HCT116 (cell line): ENCODE results near the gene HIGD1A. TPM values are rescaled to one million over a fixed set of nuclear protein-coding genes. Genes with fewer than 3 reads are reported as not detected.

Experiments used
- ATAC-seq: fragments of 200-7000 bp; cut with Tn5 transposase; 2 replicates; pipeline ENCODE4 v1.9.1; 2020; ENCODE audit warnings: mild to moderate bottlenecking, moderate library complexity
- BruUV-seq: library from RNA; stranded (reverse); fragments of 400-500 nt; replicated peaks from 2 replicates; lab custom pipeline; 2021; lab: Mats Ljungman, UMichigan
- CTCF ChIA-PET: fragments of 300-600 bp; sonication (Branson Sonifier 250); formaldehyde crosslinking; loops from one replicate; lab custom pipeline; 2021; ENCODE audit warnings: antibody characterized with exemption; lab: Charles Lee
- POLR2A ChIA-PET: fragments of 300-600, 350-600 bp; sonication (Branson Sonifier 250); formaldehyde crosslinking; loops from one replicate; lab custom pipeline; 2021; ENCODE audit warnings: antibody characterized with exemption; lab: Charles Lee
- RAD21 ChIA-PET, 2 experiments: fragments of 300-600 bp; sonication (Branson Sonifier 250); formaldehyde crosslinking; loops; one replicate each; lab custom pipeline; 2023; ENCODE audit warnings: low total read pairs in 2 of 2; ENCODE audit not compliant: uncharacterized antibody in 2 of 2, unreplicated experiment in 2 of 2, low non-redundant PET in 1 of 2; lab: Charles Lee
- DNase-seq: peaks from one replicate; pipeline ENCODE4 v3.0.0-alpha.2; 2010; ENCODE audit warnings: low read depth, low spot score
- H2AFZ ChIP-seq: fragments of 200-600 bp; shearing (Covaris generic), sonication (generic); 2 replicates; pipeline ENCODE4 v1.6.1; 2017; ENCODE audit warnings: low read depth, mixed run types, mixed read lengths, antibody characterized with exemption, low read length; ENCODE audit not compliant: poor library complexity, severe bottlenecking
- H3K27ac ChIP-seq: 2 replicates; pipeline ENCODE4 v1.5.1; 2012; ENCODE audit warnings: low read depth, low read length
- H3K27me3 ChIP-seq: fragments of 200-600 bp; sonication (generic); 2 replicates; pipeline ENCODE4 v1.6.1; 2016; ENCODE audit warnings: mixed run types, low read length, mixed read lengths; ENCODE audit not compliant: insufficient read depth
- H3K36me3 ChIP-seq, 2 experiments: fragments of 200-500 bp in 1 of 2; fragments of 200-600 bp in 1 of 2; sonication (Bioruptor generic) in 1 of 2; sonication (generic) in 1 of 2; 2 replicates each; pipeline versions ENCODE4 v1.5.1 to v1.6.1; 2014 to 2016; ENCODE audit warnings: low read length in 2 of 2, inconsistent platforms in 1 of 2, mixed read lengths in 1 of 2, mixed run types in 1 of 2; ENCODE audit not compliant: insufficient read depth in 2 of 2, control insufficient read depth in 1 of 2
- H3K4me1 ChIP-seq, 2 experiments: fragments of 200-600 bp in 1 of 2; sonication (generic) in 1 of 2; 2 replicates each; pipeline versions ENCODE4 v1.5.1 to v1.6.1; 2012 to 2017; ENCODE audit warnings: low read length in 2 of 2, inconsistent platforms in 1 of 2, mild to moderate bottlenecking in 1 of 2, mixed read lengths in 1 of 2, mixed run types in 1 of 2, moderate library complexity in 1 of 2; ENCODE audit not compliant: insufficient read depth in 2 of 2, control insufficient read depth in 1 of 2
- H3K4me2 ChIP-seq: fragments of 200-600 bp; sonication (generic); 2 replicates; pipeline ENCODE4 v1.6.1; 2017; ENCODE audit warnings: mixed run types, low read length, mixed read lengths
- H3K4me3 ChIP-seq, 2 experiments: fragments of 200-600 bp in 1 of 2; sonication (generic) in 1 of 2; replicated peaks in 1 of 2; 2 replicates each; pipeline ENCODE4 v1.5.1; 2011 to 2016; ENCODE audit warnings: low read length in 2 of 2, control low read depth in 1 of 2, low read depth in 1 of 2, mild to moderate bottlenecking in 1 of 2, mixed read lengths in 1 of 2, mixed run types in 1 of 2
- H3K79me2 ChIP-seq: fragments of 200-600 bp; sonication (generic); 2 replicates; pipeline ENCODE4 v1.6.1; 2017; ENCODE audit warnings: mild to moderate bottlenecking, mixed run types, low read length, moderate library complexity, mixed read lengths; ENCODE audit not compliant: insufficient read depth
- H3K9ac ChIP-seq: fragments of 200-600 bp; sonication (generic); 2 replicates; pipeline ENCODE4 v1.6.1; 2016; ENCODE audit warnings: low read length, mixed read lengths
- H3K9me2 ChIP-seq: fragments of 200-600 bp; sonication (generic), shearing (Covaris generic); 2 replicates; pipeline ENCODE4 v1.6.1; 2017; ENCODE audit warnings: mixed run types, mild to moderate bottlenecking, moderate library complexity; ENCODE audit not compliant: insufficient read depth
- H3K9me3 ChIP-seq, 2 experiments: fragments of 200-500 bp in 1 of 2; fragments of 200-600 bp in 1 of 2; sonication (Bioruptor generic) in 1 of 2; sonication (generic) in 1 of 2; 2 replicates each; pipeline ENCODE4 v1.6.1; 2014 to 2017; ENCODE audit warnings: low read length in 2 of 2, mixed read lengths in 2 of 2, inconsistent platforms in 1 of 2, low read depth in 1 of 2, mild to moderate bottlenecking in 1 of 2, mixed run types in 1 of 2, moderate library complexity in 1 of 2; ENCODE audit not compliant: control insufficient read depth in 1 of 2, insufficient read depth in 1 of 2
- H4K20me1 ChIP-seq: fragments of 200-600 bp; sonication (generic), shearing (Covaris generic); 2 replicates; pipeline ENCODE4 v1.6.1; 2017; ENCODE audit warnings: mixed run types, mild to moderate bottlenecking, moderate library complexity; ENCODE audit not compliant: insufficient read depth
- ATF3 ChIP-seq: IDR thresholded peaks from 2 replicates; pipeline ENCODE4 v1.6.1; 2012
- CBX3 ChIP-seq: IDR thresholded peaks from 2 replicates; pipeline ENCODE4 v1.6.1; 2012; ENCODE audit warnings: low read depth
- CEBPB ChIP-seq: IDR thresholded peaks from 2 replicates; pipeline ENCODE4 v1.6.1; 2012; ENCODE audit warnings: low read depth
- ELF1 ChIP-seq: IDR thresholded peaks from 2 replicates; pipeline ENCODE4 v1.6.1; 2012; ENCODE audit warnings: low read depth, borderline replicate concordance
- EZH2 ChIP-seq: fragments of 200-600 bp; sonication (generic); IDR thresholded peaks from 2 replicates; pipeline ENCODE4 v1.6.1; 2017; ENCODE audit warnings: antibody characterized with exemption, mixed run types
- EZH2phosphoT487 ChIP-seq: fragments of 200-600 bp; IDR thresholded peaks from 2 replicates; pipeline ENCODE4 v1.6.1; 2018; ENCODE audit warnings: antibody characterized with exemption, borderline replicate concordance
- JUND ChIP-seq: IDR thresholded peaks from 2 replicates; pipeline ENCODE4 v1.6.1; 2012
- MAX ChIP-seq: IDR thresholded peaks from 2 replicates; pipeline ENCODE4 v1.6.1; 2012
- POLR2AphosphoS5 ChIP-seq: IDR thresholded peaks from 2 replicates; pipeline ENCODE4 v1.6.1; 2011; ENCODE audit warnings: mild to moderate bottlenecking, low read depth, low read length, moderate library complexity
- RAD21 ChIP-seq: IDR thresholded peaks from 2 replicates; pipeline ENCODE4 v1.6.1; 2012; ENCODE audit warnings: low read depth, mild to moderate bottlenecking
- SIN3A ChIP-seq: IDR thresholded peaks from 2 replicates; pipeline ENCODE4 v1.6.1; 2012; ENCODE audit warnings: low read depth
- SP1 ChIP-seq: IDR thresholded peaks from 2 replicates; pipeline ENCODE4 v1.6.1; 2012; ENCODE audit warnings: low read depth
- SRF ChIP-seq: IDR thresholded peaks from 2 replicates; pipeline ENCODE4 v1.6.1; 2012; ENCODE audit warnings: low read depth
- TCF7L2 ChIP-seq: IDR thresholded peaks from 2 replicates; pipeline ENCODE4 v1.7.0; 2011; ENCODE audit warnings: borderline replicate concordance, inconsistent platforms; ENCODE audit not compliant: insufficient read depth, insufficient read length; ENCODE audit errors: extremely low read depth
- YY1 ChIP-seq: IDR thresholded peaks from 2 replicates; pipeline ENCODE4 v1.6.1; 2011; ENCODE audit warnings: low read length, low read depth, moderate library complexity, mild to moderate bottlenecking; ENCODE audit not compliant: insufficient replicate concordance; ENCODE audit errors: extremely low read depth
- ZNF274 ChIP-seq: fragments of 200-500 bp; sonication (Bioruptor generic); IDR thresholded peaks from 2 replicates; pipeline ENCODE4 v1.6.1; 2014; ENCODE audit warnings: mild to moderate bottlenecking, low read depth, low read length, inconsistent platforms
- intact Hi-C: fragments of 100-400 bp; cut with micrococcal nuclease; formaldehyde crosslinking; loops from 2 replicates; pipeline ENCODE4 v1.10.0; 2022
- total RNA-seq: library from RNA; stranded (reverse); gene quantifications from one replicate; pipeline ENCODE4 v1.2.1, GENCODE V29; 2021; ENCODE audit not compliant: unreplicated experiment
- TF ChIP-seq, protein P1 (sequence below), 3 experiments: fragments of 200-600 bp in 1 of 3; sonication (generic) in 1 of 3; IDR thresholded peaks in 2 of 3; conservative IDR thresholded peaks in 1 of 3; 2 replicates each; pipeline ENCODE4 v1.5.1; 2012 to 2017; ENCODE audit warnings: low read depth in 2 of 3, low read length in 2 of 3, antibody characterized with exemption in 1 of 3, borderline replicate concordance in 1 of 3, control low read depth in 1 of 3, mild to moderate bottlenecking in 1 of 3, mixed read lengths in 1 of 3, mixed run types in 1 of 3, moderate library complexity in 1 of 3; ENCODE audit not compliant: insufficient read depth in 1 of 3
- TF ChIP-seq, protein P2 (sequence below): IDR thresholded peaks from 2 replicates; pipeline ENCODE4 v1.6.1; 2012; ENCODE audit warnings: low read depth

The HIGD1A gene
- total RNA-seq, 1 experiment from 2014 or later: 71.2 TPM

DNA sequence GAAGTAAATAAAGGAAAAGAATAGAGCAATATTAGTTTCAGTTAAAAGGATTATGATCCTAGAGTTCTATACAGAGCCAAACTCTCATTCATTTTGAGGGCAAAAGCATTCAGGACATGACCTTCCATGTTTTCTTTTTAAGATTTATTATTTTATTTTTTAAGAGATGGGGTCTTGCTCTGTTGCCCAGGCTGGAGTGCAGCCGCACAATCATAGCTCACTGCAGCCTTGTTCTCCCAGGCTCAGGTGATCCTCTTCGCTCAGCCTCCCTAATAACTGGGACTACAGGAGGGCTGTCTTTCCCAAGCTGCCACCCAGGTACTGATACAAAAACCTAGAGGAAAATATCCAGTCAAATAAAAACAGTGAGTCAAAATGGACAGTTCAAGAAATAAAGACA, 17.7 kb downstream of the HIGD1A start:
- TF ChIP-seq SRF (no peak), ELF1 (no peak), CBX3 (no peak), SP1 (no peak), EZH2phosphoT487 (no peak), RAD21 (no peak), POLR2AphosphoS5 (no peak), SIN3A (no peak), EZH2 (no peak), JUND (no peak), MAX (no peak), CEBPB (no peak), ATF3 (no peak), TCF7L2 (no peak), ZNF274 (no peak), YY1 (no peak)
- TF ChIP-seq, protein P1, sequence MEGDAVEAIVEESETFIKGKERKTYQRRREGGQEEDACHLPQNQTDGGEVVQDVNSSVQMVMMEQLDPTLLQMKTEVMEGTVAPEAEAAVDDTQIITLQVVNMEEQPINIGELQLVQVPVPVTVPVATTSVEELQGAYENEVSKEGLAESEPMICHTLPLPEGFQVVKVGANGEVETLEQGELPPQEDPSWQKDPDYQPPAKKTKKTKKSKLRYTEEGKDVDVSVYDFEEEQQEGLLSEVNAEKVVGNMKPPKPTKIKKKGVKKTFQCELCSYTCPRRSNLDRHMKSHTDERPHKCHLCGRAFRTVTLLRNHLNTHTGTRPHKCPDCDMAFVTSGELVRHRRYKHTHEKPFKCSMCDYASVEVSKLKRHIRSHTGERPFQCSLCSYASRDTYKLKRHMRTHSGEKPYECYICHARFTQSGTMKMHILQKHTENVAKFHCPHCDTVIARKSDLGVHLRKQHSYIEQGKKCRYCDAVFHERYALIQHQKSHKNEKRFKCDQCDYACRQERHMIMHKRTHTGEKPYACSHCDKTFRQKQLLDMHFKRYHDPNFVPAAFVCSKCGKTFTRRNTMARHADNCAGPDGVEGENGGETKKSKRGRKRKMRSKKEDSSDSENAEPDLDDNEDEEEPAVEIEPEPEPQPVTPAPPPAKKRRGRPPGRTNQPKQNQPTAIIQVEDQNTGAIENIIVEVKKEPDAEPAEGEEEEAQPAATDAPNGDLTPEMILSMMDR (IDR thresholded peaks at IDR 0.05 in 2 of 3, conservative IDR thresholded peaks at IDR 0.05 in 1 of 3; ENCODE audit: borderline replicate concordance in 1 of 3, insufficient read depth in 1 of 3, low read depth in 2 of 3, low read length in 2 of 3): no peak
- TF ChIP-seq, protein P2, sequence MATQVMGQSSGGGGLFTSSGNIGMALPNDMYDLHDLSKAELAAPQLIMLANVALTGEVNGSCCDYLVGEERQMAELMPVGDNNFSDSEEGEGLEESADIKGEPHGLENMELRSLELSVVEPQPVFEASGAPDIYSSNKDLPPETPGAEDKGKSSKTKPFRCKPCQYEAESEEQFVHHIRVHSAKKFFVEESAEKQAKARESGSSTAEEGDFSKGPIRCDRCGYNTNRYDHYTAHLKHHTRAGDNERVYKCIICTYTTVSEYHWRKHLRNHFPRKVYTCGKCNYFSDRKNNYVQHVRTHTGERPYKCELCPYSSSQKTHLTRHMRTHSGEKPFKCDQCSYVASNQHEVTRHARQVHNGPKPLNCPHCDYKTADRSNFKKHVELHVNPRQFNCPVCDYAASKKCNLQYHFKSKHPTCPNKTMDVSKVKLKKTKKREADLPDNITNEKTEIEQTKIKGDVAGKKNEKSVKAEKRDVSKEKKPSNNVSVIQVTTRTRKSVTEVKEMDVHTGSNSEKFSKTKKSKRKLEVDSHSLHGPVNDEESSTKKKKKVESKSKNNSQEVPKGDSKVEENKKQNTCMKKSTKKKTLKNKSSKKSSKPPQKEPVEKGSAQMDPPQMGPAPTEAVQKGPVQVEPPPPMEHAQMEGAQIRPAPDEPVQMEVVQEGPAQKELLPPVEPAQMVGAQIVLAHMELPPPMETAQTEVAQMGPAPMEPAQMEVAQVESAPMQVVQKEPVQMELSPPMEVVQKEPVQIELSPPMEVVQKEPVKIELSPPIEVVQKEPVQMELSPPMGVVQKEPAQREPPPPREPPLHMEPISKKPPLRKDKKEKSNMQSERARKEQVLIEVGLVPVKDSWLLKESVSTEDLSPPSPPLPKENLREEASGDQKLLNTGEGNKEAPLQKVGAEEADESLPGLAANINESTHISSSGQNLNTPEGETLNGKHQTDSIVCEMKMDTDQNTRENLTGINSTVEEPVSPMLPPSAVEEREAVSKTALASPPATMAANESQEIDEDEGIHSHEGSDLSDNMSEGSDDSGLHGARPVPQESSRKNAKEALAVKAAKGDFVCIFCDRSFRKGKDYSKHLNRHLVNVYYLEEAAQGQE: no peak
- H3K4me3 ChIP-seq: no peak overlapping the region
- peaks cover 3 to 25% of the 10 kb centered on the region in 2 experiments; a peak in 3 of 4 replicates for H3K36me3 ChIP-seq
- intact Hi-C loops: no loop called here
- no peak overlapping the region for H2AFZ ChIP-seq
- no peak overlapping the region for H3K4me2 ChIP-seq
- ChIA-PET RAD21 (no interaction called here), CTCF (interaction anchor here (1.3 kb wide), 1 partner anchor 44 kb away, joined by 5 read pairs; no protein-coding TSS in a partner anchor), POLR2A (no interaction called here)
- no peaks in the 10 kb centered on the region for H3K9me2 ChIP-seq
- H3K9ac ChIP-seq: no peak overlapping the region
- no TSS peak for BruUV-seq
- no peak for ATAC-seq
- no peaks in the 10 kb centered on the region for H3K4me1 ChIP-seq
- H4K20me1 ChIP-seq: no peaks in the 10 kb centered on the region
- no peak overlapping the region for H3K27ac ChIP-seq
- no peaks in the 10 kb centered on the region for H3K27me3 ChIP-seq
- DNase-seq: no peak
- peaks cover 31% of the 10 kb centered on the region for H3K79me2 ChIP-seq
- H3K9me3 ChIP-seq: no peaks in the 10 kb centered on the region
